Measurements from ENCODE around the gene KRT40. TPM values are rescaled to one million over a fixed set of nuclear protein-coding genes. Genes with fewer than 3 reads are reported as not detected.

KRT40 gene
- total and polyA plus RNA-seq, 4 donors: not detected

- Histone ChIP-seq H3K27ac (ENCODE audit: low read depth in 1 of 2, low read length in 2 of 2) (no peak overlapping the region), H3K4me3 (ENCODE audit: low read depth in 1 of 3, low read length in 3 of 3) (no peak overlapping the region), H3K9me3 (ENCODE audit: control insufficient read depth in 4 of 4, low read length in 3 of 4) (no peaks in the 10 kb centered on the region), H3K9ac (ENCODE audit: low read depth in 1 of 2, low read length in 2 of 2) (no peak overlapping the region), H3K27me3 (ENCODE audit: control insufficient read depth in 4 of 4, insufficient read depth in 4 of 4, low read length in 3 of 4) (no peaks in the 10 kb centered on the region), H3K36me3 (ENCODE audit: control insufficient read depth in 4 of 4, insufficient read depth in 3 of 4, low read depth in 1 of 4, low read length in 3 of 4) (no peaks in the 10 kb centered on the region), H3K4me1 (ENCODE audit: control insufficient read depth in 4 of 4, insufficient read depth in 4 of 4, low read length in 3 of 4) (no peaks in the 10 kb centered on the region)
- DNase-seq (ENCODE audit: low spot score): no peak
- TF ChIP-seq YY1 (IDR thresholded peaks at IDR 0.05): no peak
- TF ChIP-seq RAD21 (IDR thresholded peaks at IDR 0.05): no peak
- TF ChIP-seq ATF3 (IDR thresholded peaks at IDR 0.05): no peak
- no peak for TF ChIP-seq FOXA2 (IDR thresholded peaks at IDR 0.05)
- no peak for TF ChIP-seq HNF4G (IDR thresholded peaks at IDR 0.05)
- no peak for TF ChIP-seq SP1 (IDR thresholded peaks at IDR 0.05)
- TF ChIP-seq MAX (IDR thresholded peaks at IDR 0.05): no peak
- no peak for TF ChIP-seq REST (IDR thresholded peaks at IDR 0.05)
- no peak for TF ChIP-seq JUND (IDR thresholded peaks at IDR 0.05)
- TF ChIP-seq TAF1 (conservative IDR thresholded peaks at IDR 0.05): no peak
- no peak for TF ChIP-seq CTCF (IDR thresholded peaks at IDR 0.05; ENCODE audit: low read depth, low read length, missing input control)
- TF ChIP-seq FOXA1 (IDR thresholded peaks at IDR 0.05): no peak
- 75% methylated on average over 1 of the region's 1 CpG for WGBS
Measured at GRCh38 chr17:40961591-40961990, 22.5 kb downstream of the KRT40 start.

GRCh38 chr17:40960144-40960543 lies 24.0 kb downstream of the KRT40 start:
- DNase-seq (ENCODE audit: low spot score): no peak
- TF ChIP-seq HNF4G (IDR thresholded peaks at IDR 0.05) (no peak), FOXA1 (IDR thresholded peaks at IDR 0.05) (no peak), SP1 (IDR thresholded peaks at IDR 0.05) (no peak), GABPA (IDR thresholded peaks at IDR 0.05 in 1 of 2, conservative IDR thresholded peaks at IDR 0.05 in 1 of 2) (no peak), RAD21 (IDR thresholded peaks at IDR 0.05) (no peak), RXRA (IDR thresholded peaks at IDR 0.05) (no peak), YY1 (IDR thresholded peaks at IDR 0.05) (no peak), CTCF (IDR thresholded peaks at IDR 0.05; ENCODE audit: low read depth, low read length, missing input control) (no peak), ZBTB33 (IDR thresholded peaks at IDR 0.05) (no peak), ATF3 (IDR thresholded peaks at IDR 0.05) (no peak), HNF4A (conservative IDR thresholded peaks at IDR 0.05) (no peak)
- no peak overlapping the region for H3K4me3 ChIP-seq (ENCODE audit: low read depth in 1 of 3, low read length in 3 of 3)
- H3K36me3 ChIP-seq (ENCODE audit: control insufficient read depth in 4 of 4, insufficient read depth in 3 of 4, low read depth in 1 of 4, low read length in 3 of 4): no peaks in the 10 kb centered on the region
- no peaks in the 10 kb centered on the region for H3K9me3 ChIP-seq (ENCODE audit: control insufficient read depth in 4 of 4, low read length in 3 of 4)
- H3K27me3 ChIP-seq (ENCODE audit: control insufficient read depth in 4 of 4, insufficient read depth in 4 of 4, low read length in 3 of 4): no peaks in the 10 kb centered on the region
- WGBS: 79% methylated on average over 10 of the region's 10 CpGs
- no peak overlapping the region for H3K9ac ChIP-seq (ENCODE audit: low read depth in 1 of 2, low read length in 2 of 2)
- H3K4me1 ChIP-seq (ENCODE audit: control insufficient read depth in 4 of 4, insufficient read depth in 4 of 4, low read length in 3 of 4): no peaks in the 10 kb centered on the region
- no peak overlapping the region for H3K27ac ChIP-seq (ENCODE audit: low read depth in 1 of 2, low read length in 2 of 2)

All from liver (tissue), 9 donors.